GM20000 (cell line): ENCODE data around the gene FAM174A.

Experiments used
- DNase-seq: peaks from one replicate; pipeline ENCODE4 v3.0.0; 2012; ENCODE audit warnings: low spot score
- TF ChIP-seq, protein P1 (sequence below): IDR thresholded peaks from 2 replicates; pipeline ENCODE4 v1.5.1; 2012; ENCODE audit warnings: mild to moderate bottlenecking, control low read depth; ENCODE audit errors: extremely low read depth, missing control alignments

The FAM174A gene

DNA sequence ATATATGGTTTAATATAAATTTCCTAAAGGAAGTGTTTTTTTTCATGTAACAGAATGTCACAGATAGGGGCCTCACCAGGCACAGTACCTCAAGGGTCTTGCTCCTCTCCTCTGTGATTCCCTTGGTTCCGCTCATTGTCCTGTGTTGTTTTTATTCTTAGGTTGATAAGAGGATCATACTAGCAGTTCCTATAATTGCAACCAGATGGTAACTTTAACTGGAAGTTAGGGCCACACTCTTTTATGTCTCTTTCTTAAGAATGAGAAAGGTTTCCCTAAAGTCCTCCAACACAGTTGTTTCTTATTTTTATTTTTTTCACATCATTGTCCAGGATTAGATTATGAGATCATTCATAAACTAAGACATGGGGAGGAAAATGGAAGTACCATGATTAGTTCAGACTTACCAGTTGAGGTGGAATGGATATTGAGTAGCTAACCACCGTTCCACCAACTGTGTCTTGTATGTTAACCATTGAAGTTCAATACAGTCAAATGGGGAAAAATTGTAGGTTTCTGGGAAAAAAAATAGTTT, 41.1 kb downstream of the FAM174A start:
- TF ChIP-seq, protein P1, sequence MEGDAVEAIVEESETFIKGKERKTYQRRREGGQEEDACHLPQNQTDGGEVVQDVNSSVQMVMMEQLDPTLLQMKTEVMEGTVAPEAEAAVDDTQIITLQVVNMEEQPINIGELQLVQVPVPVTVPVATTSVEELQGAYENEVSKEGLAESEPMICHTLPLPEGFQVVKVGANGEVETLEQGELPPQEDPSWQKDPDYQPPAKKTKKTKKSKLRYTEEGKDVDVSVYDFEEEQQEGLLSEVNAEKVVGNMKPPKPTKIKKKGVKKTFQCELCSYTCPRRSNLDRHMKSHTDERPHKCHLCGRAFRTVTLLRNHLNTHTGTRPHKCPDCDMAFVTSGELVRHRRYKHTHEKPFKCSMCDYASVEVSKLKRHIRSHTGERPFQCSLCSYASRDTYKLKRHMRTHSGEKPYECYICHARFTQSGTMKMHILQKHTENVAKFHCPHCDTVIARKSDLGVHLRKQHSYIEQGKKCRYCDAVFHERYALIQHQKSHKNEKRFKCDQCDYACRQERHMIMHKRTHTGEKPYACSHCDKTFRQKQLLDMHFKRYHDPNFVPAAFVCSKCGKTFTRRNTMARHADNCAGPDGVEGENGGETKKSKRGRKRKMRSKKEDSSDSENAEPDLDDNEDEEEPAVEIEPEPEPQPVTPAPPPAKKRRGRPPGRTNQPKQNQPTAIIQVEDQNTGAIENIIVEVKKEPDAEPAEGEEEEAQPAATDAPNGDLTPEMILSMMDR = no peak

DNA sequence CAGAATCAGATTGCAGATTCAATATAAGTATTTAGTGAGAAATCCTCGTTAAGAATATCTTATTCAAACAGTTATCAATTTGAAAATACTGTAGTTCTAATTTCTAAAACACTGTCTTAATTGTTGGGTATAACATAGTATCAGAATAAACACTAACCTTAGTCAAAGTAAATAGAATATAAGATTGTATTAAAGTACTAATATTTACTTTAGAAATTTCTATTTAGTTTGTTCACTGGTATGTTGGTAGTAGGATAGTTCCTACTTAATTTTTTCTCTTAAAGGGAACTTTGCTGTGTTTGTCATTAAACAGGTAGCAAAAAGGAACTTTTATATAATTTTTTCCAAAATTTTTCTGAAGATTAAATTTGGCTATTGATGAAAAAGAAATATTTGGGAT, 42.3 kb downstream of the FAM174A start:
- DNase-seq = no peak
- TF ChIP-seq, protein P1 = no peak

More for the DNA sequence above, 41.1 kb downstream of the FAM174A start:
- DNase-seq = no peak

- TF ChIP-seq, protein P1 = no peak
- DNase-seq = peak; percentile 7
Observed at GRCh38 chr5:100584069-100584468, 48.9 kb downstream of the FAM174A start.

- TF ChIP-seq, protein P1 = no peak
- no peak for DNase-seq
Observed at GRCh38 chr5:100584889-100585288, 49.7 kb downstream of the FAM174A start.

DNA sequence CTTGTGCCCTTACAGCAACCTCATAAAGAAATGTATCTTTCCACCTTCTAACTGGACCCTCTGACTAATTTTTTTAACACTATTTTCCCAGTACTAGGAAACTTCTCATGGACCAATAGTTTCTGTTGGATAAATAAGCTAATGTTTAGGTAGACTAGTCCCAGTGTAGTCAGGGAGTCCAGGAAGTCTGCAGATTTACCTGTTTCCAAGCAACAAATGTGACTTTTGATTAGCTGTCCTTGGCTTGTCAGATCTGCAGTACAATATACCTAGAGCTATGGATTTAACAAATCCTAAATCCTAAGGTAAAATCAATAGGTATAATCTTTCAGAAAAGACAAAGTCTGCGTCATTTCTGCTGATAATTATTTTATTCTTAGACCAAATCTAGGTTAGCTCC, 55.7 kb downstream of the FAM174A start:
- TF ChIP-seq, protein P1 = no peak
- DNase-seq = no peak

DNA sequence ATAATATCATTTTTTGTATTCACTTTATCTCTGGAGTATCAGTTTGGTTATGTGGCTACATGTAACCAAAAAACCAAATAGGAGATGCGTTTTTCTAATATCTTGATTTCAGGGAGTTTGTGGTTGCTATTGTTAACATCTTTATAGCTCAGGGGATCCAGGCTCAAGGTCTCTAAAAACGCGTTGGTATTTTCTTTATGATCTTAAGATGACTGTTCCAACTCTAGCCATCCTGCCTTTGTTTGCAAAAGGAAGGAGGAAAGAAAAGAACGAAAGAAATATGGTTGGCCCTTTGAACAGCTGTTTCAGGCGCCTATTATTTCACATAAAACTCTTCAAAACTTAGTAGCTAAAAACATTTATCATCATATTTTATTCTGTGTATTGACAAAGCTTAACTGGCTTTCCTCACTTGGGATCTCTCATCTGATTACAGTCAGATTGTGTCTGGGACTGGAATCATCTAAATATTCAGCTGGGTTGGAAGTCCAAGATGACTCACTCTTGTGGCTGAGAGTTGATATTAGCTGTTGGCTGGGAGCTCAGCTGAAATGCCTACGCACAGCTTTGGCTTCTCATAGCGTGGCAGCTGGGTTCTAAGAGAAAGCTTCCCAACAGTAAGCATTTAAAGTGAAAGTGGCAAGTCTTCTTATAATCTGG, 60.1 kb downstream of the FAM174A start:
- TF ChIP-seq, protein P1 = no peak
- DNase-seq = no peak

- no peak for DNase-seq
- TF ChIP-seq, protein P1 = no peak
Observed at GRCh38 chr5:100595812-100596173, 60.6 kb downstream of the FAM174A start.
